Caco-2 (cell line): ENCODE data around the gene C16orf95. TPM values are rescaled to one million over a fixed set of nuclear protein-coding genes. Genes with fewer than 3 reads are reported as not detected.

Experiments
- Bru-seq: library from RNA; stranded (reverse); fragments of 400-500 nt; gene quantifications from one replicate; lab custom pipeline; 2021; lab: Mats Ljungman, UMichigan
- BruChase-seq, 2 experiments: library from RNA; stranded (reverse); fragments of 400-500 nt; gene quantifications; one replicate each; lab custom pipeline; 2021; lab: Mats Ljungman, UMichigan
- BruUV-seq: library from RNA; stranded (reverse); fragments of 400-500 nt; replicated peaks from 2 replicates; lab custom pipeline; 2021; lab: Mats Ljungman, UMichigan
- CTCF ChIA-PET: fragments of 300-600 bp; sonication (Branson Sonifier 250); formaldehyde crosslinking; loops from one replicate; lab custom pipeline; 2022; ENCODE audit warnings: antibody characterized with exemption; lab: Charles Lee
- POLR2A ChIA-PET: fragments of 300-600 bp; sonication (Branson Sonifier 250); formaldehyde crosslinking; loops from one replicate; lab custom pipeline; 2022; ENCODE audit warnings: antibody characterized with exemption; lab: Charles Lee
- DNase-seq, 2 experiments: peaks; one replicate each; pipeline versions ENCODE4 v3.0.0 to v3.0.0-alpha.2; 2020 to 2022
- H3K27me3 ChIP-seq: replicated peaks from 2 replicates; pipeline ENCODE4 v1.6.0; 2011; ENCODE audit warnings: low read length; ENCODE audit not compliant: control insufficient read depth, insufficient read depth
- H3K36me3 ChIP-seq: 2 replicates; pipeline ENCODE4 v1.5.1; 2011; ENCODE audit warnings: low read length; ENCODE audit not compliant: control insufficient read depth, insufficient read depth
- H3K4me1 ChIP-seq: fragments of 250-450 bp; sonication (Bioruptor Pico); 2 replicates; pipeline ENCODE4 v1.5.1; 2020; ENCODE audit warnings: mild to moderate bottlenecking
- H3K4me3 ChIP-seq: 2 replicates; pipeline ENCODE4 v1.5.1; 2011; ENCODE audit warnings: low read depth, mild to moderate bottlenecking, control low read depth, low read length
- H3K9me3 ChIP-seq: fragments of 250-450 bp; sonication (Bioruptor Pico); 2 replicates; pipeline ENCODE4 v1.5.1; 2020; ENCODE audit warnings: mild to moderate bottlenecking, moderate library complexity
- H3K27ac Mint-ChIP-seq: one replicate; pipeline ENCODE4 v1.8.0; 2022; ENCODE audit warnings: mixed read lengths; ENCODE audit not compliant: unreplicated experiment
- H3K27me3 Mint-ChIP-seq: one replicate; pipeline ENCODE4 v1.8.0; 2022; ENCODE audit warnings: mixed read lengths; ENCODE audit not compliant: insufficient read depth, unreplicated experiment
- H3K36me3 Mint-ChIP-seq: one replicate; pipeline ENCODE4 v1.8.0; 2022; ENCODE audit warnings: mild to moderate bottlenecking, mixed read lengths; ENCODE audit not compliant: insufficient read depth, unreplicated experiment
- H3K4me1 Mint-ChIP-seq: one replicate; pipeline ENCODE4 v1.8.0; 2022; ENCODE audit warnings: low read depth, mixed read lengths; ENCODE audit not compliant: unreplicated experiment
- H3K4me3 Mint-ChIP-seq: one replicate; pipeline ENCODE4 v1.8.0; 2022; ENCODE audit warnings: mild to moderate bottlenecking, moderate library complexity, mixed read lengths; ENCODE audit not compliant: unreplicated experiment
- H3K9me3 Mint-ChIP-seq: one replicate; pipeline ENCODE4 v1.8.0; 2022; ENCODE audit warnings: mixed read lengths; ENCODE audit not compliant: unreplicated experiment
- intact Hi-C: fragments of 100-400 bp; cut with micrococcal nuclease; formaldehyde crosslinking; loops from one replicate; pipeline ENCODE4 v1.10.0; 2022; ENCODE audit not compliant: unreplicated experiment
- long read RNA-seq: library from polyadenylated mRNA; stranded (forward); transcript quantifications from one replicate; pipeline ENCODE4 v2.0.0, GENCODE V29; 2022
- total RNA-seq: library from RNA; stranded (reverse); gene quantifications from 2 replicates; pipeline ENCODE4 v1.2.3, GENCODE V29; 2022
- TF ChIP-seq, protein P1 (sequence below), 2 experiments: fragments of 200-600 bp in 1 of 2; IDR thresholded peaks; 1 replicate in 1 of 2; 2 replicates in 1 of 2; pipeline versions ENCODE4 v1.5.1 to v1.8.0; 2011 to 2022; ENCODE audit warnings: antibody characterized with exemption in 1 of 2, control low read depth in 1 of 2, inconsistent platforms in 1 of 2, low read depth in 1 of 2, low read length in 1 of 2, mild to moderate bottlenecking in 1 of 2, moderate library complexity in 1 of 2; ENCODE audit not compliant: insufficient read depth in 1 of 2, severe bottlenecking in 1 of 2, unreplicated experiment in 1 of 2

Gene C16orf95
- total RNA-seq (4.4 and 6.9 TPM in 2 replicates), Bru-seq, nascent RNA (percentile 59 among the genes with signal in this experiment), BruChase-seq, experiment 1, labeled RNA remaining after a 2-hour chase (percentile 60 among the genes with signal in this experiment), BruChase-seq, experiment 2, labeled RNA remaining after a 6-hour chase (percentile 53 among the genes with signal in this experiment)
- long read RNA-seq, partial matches to known transcripts, result 0 of 3 reads
- long read RNA-seq, other reads (novel, unspliced or antisense), result 0 of 3 reads

DNA sequence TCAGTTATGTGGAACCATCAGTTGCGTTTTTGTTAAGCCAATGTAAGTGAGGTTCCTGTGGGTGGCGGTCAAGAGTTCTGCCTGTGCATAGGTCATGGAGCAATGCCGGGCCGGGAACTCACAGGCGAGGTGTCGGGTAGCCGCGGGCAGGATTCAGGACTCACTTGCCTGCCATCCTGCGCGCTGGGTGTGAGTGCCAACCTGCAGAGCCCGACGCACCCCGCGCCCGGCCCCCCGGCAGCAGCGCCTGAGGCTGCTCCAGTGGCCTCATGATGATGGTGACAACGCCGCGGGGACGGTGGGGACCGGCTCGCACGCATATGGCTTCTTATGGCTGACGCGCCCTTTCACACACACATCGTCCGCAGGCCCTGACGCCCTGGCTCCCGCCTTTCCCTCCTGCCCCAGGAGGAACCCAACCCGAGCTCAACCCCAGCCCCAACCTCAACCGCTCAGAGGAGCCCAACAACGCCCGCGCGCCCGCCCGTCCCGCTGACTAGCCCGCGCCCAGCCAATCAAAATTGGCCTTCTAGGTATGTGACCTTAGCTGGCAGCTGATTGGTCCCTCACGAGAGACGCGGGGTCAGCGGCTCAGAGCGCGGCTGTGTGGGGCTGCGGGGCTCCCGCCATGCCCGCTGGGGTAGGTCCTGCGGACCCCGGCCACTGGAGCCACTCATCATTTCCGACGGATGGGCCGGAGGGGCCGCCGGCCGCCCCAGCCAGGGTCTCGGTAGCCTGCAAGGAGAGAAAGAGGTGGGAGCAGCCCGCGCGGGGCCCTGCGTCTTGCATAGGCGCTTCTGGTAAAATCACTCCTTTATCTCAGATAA, at the start of gene C16orf95:
TSS of gene C16orf95 (minus strand) at position 470 of the 827 bp plus-strand sequence. CDS start at position 320, 150 bp downstream.
- TSS peak; percentile 81 for BruUV-seq
- Mint-ChIP-seq H3K4me1 (peaks cover 7% of the 10 kb centered on the region), H3K36me3 (peaks cover 39% of the 10 kb centered on the region), H3K27ac (peak within 1 kb of the TSS; percentile 99), H3K4me3 (peak within 1 kb of the TSS; percentile 97), H3K9me3 (no peaks in the 10 kb centered on the region), H3K27me3 (no peaks in the 10 kb centered on the region)
- POLR2A ChIA-PET, result interaction anchor here (0.7 to 1.7 kb wide), 8 partner anchors 12 to 452 kb away, joined by 3 to 38 read pairs (median 4); partner anchors contain the start of gene FBXO31
- peak within 1 kb of the TSS; percentile 90 for H3K4me3 ChIP-seq
- H3K36me3 ChIP-seq, result peaks cover 2% of the 10 kb centered on the region; the same call in 1 of the 2 replicates
- H3K9me3 ChIP-seq, result no peaks in the 10 kb centered on the region
- intact Hi-C loops, result loop anchor here (2.0 kb wide), 1 partner anchor 66 kb away; the partner anchor contains the start of gene FBXO31
- DNase-seq, result peak; percentile 98 to 99
- TF ChIP-seq, protein P1, sequence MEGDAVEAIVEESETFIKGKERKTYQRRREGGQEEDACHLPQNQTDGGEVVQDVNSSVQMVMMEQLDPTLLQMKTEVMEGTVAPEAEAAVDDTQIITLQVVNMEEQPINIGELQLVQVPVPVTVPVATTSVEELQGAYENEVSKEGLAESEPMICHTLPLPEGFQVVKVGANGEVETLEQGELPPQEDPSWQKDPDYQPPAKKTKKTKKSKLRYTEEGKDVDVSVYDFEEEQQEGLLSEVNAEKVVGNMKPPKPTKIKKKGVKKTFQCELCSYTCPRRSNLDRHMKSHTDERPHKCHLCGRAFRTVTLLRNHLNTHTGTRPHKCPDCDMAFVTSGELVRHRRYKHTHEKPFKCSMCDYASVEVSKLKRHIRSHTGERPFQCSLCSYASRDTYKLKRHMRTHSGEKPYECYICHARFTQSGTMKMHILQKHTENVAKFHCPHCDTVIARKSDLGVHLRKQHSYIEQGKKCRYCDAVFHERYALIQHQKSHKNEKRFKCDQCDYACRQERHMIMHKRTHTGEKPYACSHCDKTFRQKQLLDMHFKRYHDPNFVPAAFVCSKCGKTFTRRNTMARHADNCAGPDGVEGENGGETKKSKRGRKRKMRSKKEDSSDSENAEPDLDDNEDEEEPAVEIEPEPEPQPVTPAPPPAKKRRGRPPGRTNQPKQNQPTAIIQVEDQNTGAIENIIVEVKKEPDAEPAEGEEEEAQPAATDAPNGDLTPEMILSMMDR (IDR thresholded peaks at IDR 0.05; ENCODE audit: insufficient read depth in 1 of 2, low read depth in 1 of 2, low read length in 1 of 2, severe bottlenecking in 1 of 2, unreplicated experiment in 1 of 2), result peak; percentile 53 to 69
- no peaks in the 10 kb centered on the region for H3K27me3 ChIP-seq
- H3K4me1 ChIP-seq, result peaks cover 6% of the 10 kb centered on the region
- CTCF ChIA-PET, result interaction anchor here (0.5 to 1.6 kb wide), 10 partner anchors 9 to 225 kb away, joined by 3 to 8 read pairs (median 4); partner anchors contain the start of gene FBXO31

- DNase-seq, result no peak
- H3K4me3 ChIP-seq, result no peak overlapping the region
- no peaks in the 10 kb centered on the region for H3K36me3 ChIP-seq
- Mint-ChIP-seq H3K4me3 (no peak overlapping the region), H3K27me3 (no peaks in the 10 kb centered on the region), H3K4me1 (no peaks in the 10 kb centered on the region), H3K9me3 (no peaks in the 10 kb centered on the region), H3K36me3 (peaks cover 28% of the 10 kb centered on the region), H3K27ac (peak overlapping the region; percentile 45)
- intact Hi-C loops, result no loop called here
- ChIA-PET CTCF (no interaction called here), POLR2A (interaction anchor here (0.6 kb wide), 1 partner anchor 16 kb away, joined by 3 read pairs; the partner anchor contains the start of gene FBXO31)
- no peaks in the 10 kb centered on the region for H3K9me3 ChIP-seq
- BruUV-seq, result no TSS peak
- H3K4me1 ChIP-seq, result no peaks in the 10 kb centered on the region
- TF ChIP-seq, protein P1 (IDR thresholded peaks at IDR 0.05; ENCODE audit: insufficient read depth in 1 of 2, low read depth in 1 of 2, low read length in 1 of 2, severe bottlenecking in 1 of 2, unreplicated experiment in 1 of 2), result no peak
- no peaks in the 10 kb centered on the region for H3K27me3 ChIP-seq
These were observed 49.7 kb upstream of the C16orf95 start for GRCh38 chr16:87366930-87367329.

- Mint-ChIP-seq H3K9me3 (no peaks in the 10 kb centered on the region), H3K36me3 (peaks cover 28% of the 10 kb centered on the region), H3K4me1 (no peaks in the 10 kb centered on the region), H3K4me3 (no peak overlapping the region), H3K27ac (peak overlapping the region; percentile 53), H3K27me3 (no peaks in the 10 kb centered on the region)
- Histone ChIP-seq H3K9me3 (no peaks in the 10 kb centered on the region), H3K36me3 (peaks cover 3% of the 10 kb centered on the region; the same call in 1 of the 2 replicates), H3K4me1 (no peaks in the 10 kb centered on the region), H3K4me3 (no peak overlapping the region), H3K27me3 (no peaks in the 10 kb centered on the region)
- BruUV-seq, result no TSS peak
- ChIA-PET POLR2A (interaction anchor here (0.6 kb wide), 1 partner anchor 17 kb away, joined by 3 read pairs; the partner anchor contains the start of gene FBXO31), CTCF (no interaction called here)
- intact Hi-C loops, result no loop called here
- TF ChIP-seq, protein P1 (IDR thresholded peaks at IDR 0.05; ENCODE audit: insufficient read depth in 1 of 2, low read depth in 1 of 2, low read length in 1 of 2, severe bottlenecking in 1 of 2, unreplicated experiment in 1 of 2), result no peak
- DNase-seq, result no peak
These were observed 49.1 kb upstream of the C16orf95 start for GRCh38 chr16:87366288-87366687.
